ENCODE results near the gene EPN3. TPM values are rescaled to one million over a fixed set of nuclear protein-coding genes. Genes with fewer than 3 reads are reported as not detected.

Gene EPN3
- total and polyA plus RNA-seq, 4 donors = 1.3 to 2.6 (median 2.5) TPM

DNA sequence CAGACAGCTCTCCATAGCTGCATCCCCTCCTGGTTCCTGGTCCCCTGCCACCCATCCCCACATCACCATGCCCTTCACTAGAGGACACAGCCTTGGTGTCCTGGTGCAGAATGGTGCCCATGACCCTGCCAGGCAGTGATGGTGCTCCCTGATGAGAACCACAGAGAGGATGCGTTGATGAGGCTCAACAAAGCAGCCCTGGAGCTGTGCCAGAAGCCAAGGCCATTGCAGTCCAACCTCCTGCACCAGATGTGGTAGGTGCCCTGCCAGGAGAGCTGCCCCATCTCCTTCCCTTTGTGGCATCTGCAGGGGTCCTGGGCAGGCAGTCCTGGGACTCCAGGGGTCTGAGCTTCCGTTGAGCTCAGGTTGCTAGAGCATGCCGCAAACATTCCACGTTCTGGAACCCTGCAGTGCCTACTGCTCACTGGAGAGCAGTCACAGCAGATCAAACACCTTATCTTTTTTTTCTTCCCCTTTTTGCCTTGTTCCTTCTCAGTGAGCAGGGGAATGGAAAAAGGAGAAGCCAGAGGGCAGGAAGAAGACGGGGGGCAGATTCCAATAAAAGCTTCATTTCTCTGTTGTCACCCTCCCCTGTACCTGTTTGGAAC, 5.3 kb upstream of the EPN3 start:
- 40 to 49% methylated on average over 5 of the region's 5 CpGs for WGBS, 2 donors
- DNase-seq (no peak), ATAC-seq (ENCODE audit: insufficient read depth, low FRiP score) (no peak)
- Histone ChIP-seq H3K9me3 (ENCODE audit: control insufficient read depth in 4 of 4, insufficient read depth in 3 of 4, low read length in 3 of 4) (no peaks in the 10 kb centered on the region), H3K4me1 (ENCODE audit: control insufficient read depth in 5 of 5, insufficient read depth in 5 of 5, low read length in 5 of 5) (peaks cover 0 to 11% (median 3%) of the 10 kb centered on the region in 5 donors), H3K27ac (ENCODE audit: low read depth in 1 of 2, low read length in 1 of 2) (no peak overlapping the region), H3K36me3 (ENCODE audit: control insufficient read depth in 4 of 4, insufficient read depth in 4 of 4, low read length in 4 of 4) (no peaks in the 10 kb centered on the region), H3K4me3 (no peak overlapping the region), H3K9ac (ENCODE audit: insufficient read depth in 1 of 2, low read length in 2 of 2) (no peak overlapping the region), H3K27me3 (ENCODE audit: control insufficient read depth in 3 of 3, insufficient read depth in 3 of 3, low read length in 2 of 3) (no peaks in the 10 kb centered on the region)
- TF ChIP-seq, protein P1, sequence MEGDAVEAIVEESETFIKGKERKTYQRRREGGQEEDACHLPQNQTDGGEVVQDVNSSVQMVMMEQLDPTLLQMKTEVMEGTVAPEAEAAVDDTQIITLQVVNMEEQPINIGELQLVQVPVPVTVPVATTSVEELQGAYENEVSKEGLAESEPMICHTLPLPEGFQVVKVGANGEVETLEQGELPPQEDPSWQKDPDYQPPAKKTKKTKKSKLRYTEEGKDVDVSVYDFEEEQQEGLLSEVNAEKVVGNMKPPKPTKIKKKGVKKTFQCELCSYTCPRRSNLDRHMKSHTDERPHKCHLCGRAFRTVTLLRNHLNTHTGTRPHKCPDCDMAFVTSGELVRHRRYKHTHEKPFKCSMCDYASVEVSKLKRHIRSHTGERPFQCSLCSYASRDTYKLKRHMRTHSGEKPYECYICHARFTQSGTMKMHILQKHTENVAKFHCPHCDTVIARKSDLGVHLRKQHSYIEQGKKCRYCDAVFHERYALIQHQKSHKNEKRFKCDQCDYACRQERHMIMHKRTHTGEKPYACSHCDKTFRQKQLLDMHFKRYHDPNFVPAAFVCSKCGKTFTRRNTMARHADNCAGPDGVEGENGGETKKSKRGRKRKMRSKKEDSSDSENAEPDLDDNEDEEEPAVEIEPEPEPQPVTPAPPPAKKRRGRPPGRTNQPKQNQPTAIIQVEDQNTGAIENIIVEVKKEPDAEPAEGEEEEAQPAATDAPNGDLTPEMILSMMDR (IDR thresholded peaks at IDR 0.05; ENCODE audit: control extremely low read depth, extremely low read depth) = no peak

DNA sequence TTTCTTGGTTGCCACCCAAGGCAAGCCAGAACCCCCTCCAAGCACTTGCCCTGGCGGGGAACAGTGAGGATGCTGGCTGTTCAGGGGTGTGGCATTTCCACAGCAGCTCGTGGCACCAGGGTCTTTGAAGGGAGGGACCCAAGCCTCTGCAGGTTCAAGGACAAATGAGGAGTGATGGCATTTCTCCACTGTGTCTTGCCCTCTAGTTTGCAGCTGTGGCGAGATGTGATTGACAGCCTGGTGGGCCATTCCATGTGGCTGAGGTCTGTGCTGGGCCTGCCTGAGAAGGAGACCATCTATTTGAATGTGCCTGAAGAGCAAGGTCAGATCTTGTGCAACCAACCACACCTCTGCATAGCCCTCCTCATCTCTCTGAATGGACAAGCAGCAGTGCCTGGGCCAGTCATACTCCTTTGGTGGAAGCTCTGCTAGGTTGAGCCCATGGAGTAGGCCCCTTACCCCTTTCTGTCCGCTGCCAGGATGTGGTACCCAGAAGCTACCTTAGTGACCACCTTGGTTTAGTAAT, 4.5 kb upstream of the EPN3 start:
- Histone ChIP-seq H3K9me3 (ENCODE audit: control insufficient read depth in 4 of 4, insufficient read depth in 3 of 4, low read length in 3 of 4) (no peaks in the 10 kb centered on the region), H3K4me3 (no peak overlapping the region), H3K27ac (ENCODE audit: low read depth in 1 of 2, low read length in 1 of 2) (no peak overlapping the region), H3K4me1 (ENCODE audit: control insufficient read depth in 5 of 5, insufficient read depth in 5 of 5, low read length in 5 of 5) (peaks cover 0 to 16% (median 3%) of the 10 kb centered on the region in 5 donors), H3K27me3 (ENCODE audit: control insufficient read depth in 3 of 3, insufficient read depth in 3 of 3, low read length in 2 of 3) (peaks cover 0 to under 1% (median 0%) of the 10 kb centered on the region in 3 donors), H3K9ac (ENCODE audit: insufficient read depth in 1 of 2, low read length in 2 of 2) (no peak overlapping the region), H3K36me3 (ENCODE audit: control insufficient read depth in 4 of 4, insufficient read depth in 4 of 4, low read length in 4 of 4) (no peaks in the 10 kb centered on the region)
- ATAC-seq (ENCODE audit: insufficient read depth, low FRiP score) (no peak), DNase-seq (no peak)
- WGBS, 2 donors = 48 to 78% methylated on average over 4 of the region's 4 CpGs
- TF ChIP-seq, protein P1 (IDR thresholded peaks at IDR 0.05; ENCODE audit: control extremely low read depth, extremely low read depth) = no peak

DNA sequence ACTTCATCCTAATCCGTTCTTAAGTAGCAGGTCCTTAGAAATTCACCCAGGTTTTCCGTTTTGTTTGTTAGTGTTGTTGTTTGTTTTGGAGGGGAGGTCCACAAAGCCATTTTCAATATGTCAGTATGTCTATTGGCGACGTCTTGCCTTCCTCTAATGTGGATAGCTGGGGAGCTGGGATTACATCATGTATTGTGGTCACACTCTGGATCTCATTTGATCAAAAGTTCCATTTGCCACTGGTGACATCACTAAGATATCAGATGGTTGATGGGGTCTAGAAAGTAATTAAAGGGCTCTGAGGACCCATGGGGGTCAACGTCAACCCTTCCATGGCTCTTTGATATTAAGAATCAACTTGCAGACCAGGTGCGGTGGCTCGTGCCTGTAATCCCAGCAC, 2.7 kb upstream of the EPN3 start:
- Histone ChIP-seq H3K36me3 (ENCODE audit: control insufficient read depth in 4 of 4, insufficient read depth in 4 of 4, low read length in 4 of 4) (no peaks in the 10 kb centered on the region), H3K9ac (ENCODE audit: insufficient read depth in 1 of 2, low read length in 2 of 2) (no peak overlapping the region)
- DNase-seq = no peak

More for the DNA sequence above, 2.7 kb upstream of the EPN3 start:
- Histone ChIP-seq H3K4me3 (no peak overlapping the region), H3K27me3 (ENCODE audit: control insufficient read depth in 3 of 3, insufficient read depth in 3 of 3, low read length in 2 of 3) (peaks cover 0 to 4% (median 4%) of the 10 kb centered on the region in 3 donors), H3K9me3 (ENCODE audit: control insufficient read depth in 4 of 4, insufficient read depth in 3 of 4, low read length in 3 of 4) (peaks cover 0 to 1% (median 0%) of the 10 kb centered on the region in 4 donors), H3K4me1 (ENCODE audit: control insufficient read depth in 5 of 5, insufficient read depth in 5 of 5, low read length in 5 of 5) (peaks cover 0 to 32% (median 7%) of the 10 kb centered on the region in 5 donors), H3K27ac (ENCODE audit: low read depth in 1 of 2, low read length in 1 of 2) (no peak overlapping the region)
- TF ChIP-seq, protein P1 (IDR thresholded peaks at IDR 0.05; ENCODE audit: control extremely low read depth, extremely low read depth) = no peak
- no peak for ATAC-seq (ENCODE audit: insufficient read depth, low FRiP score)
- WGBS, 2 donors = 88% methylated on average over 7 of the region's 7 CpGs

Data from lung (tissue), 12 donors.